HEK293T (cell line): Measurements from ENCODE around the gene COG3.

Experiments used
- CTCF ChIA-PET: fragments of 350-600 bp; formaldehyde crosslinking; extraction: SDS; loops from one replicate; lab custom pipeline; 2021; ENCODE audit warnings: antibody characterized with exemption, inconsistent platforms; lab: Yijun Ruan, JAX
- POLR2A ChIA-PET: fragments of 350-600 bp; formaldehyde crosslinking; extraction: SDS; loops from one replicate; lab custom pipeline; 2020; ENCODE audit warnings: antibody characterized with exemption, inconsistent platforms; lab: Yijun Ruan, JAX
- DNase-seq: peaks from one replicate; pipeline ENCODE4 v3.0.0; 2012; ENCODE audit warnings: mixed read lengths; ENCODE audit errors: extremely low spot score
- ARNT ChIP-seq: fragments of 450-650 bp; IDR thresholded peaks from 2 replicates; pipeline ENCODE4 v1.6.1; 2017; ENCODE audit warnings: mild to moderate bottlenecking
- BHLHE40 ChIP-seq: fragments of 450-650 bp; IDR thresholded peaks from 2 replicates; pipeline ENCODE4 v1.6.1; 2016; ENCODE audit warnings: mild to moderate bottlenecking, moderate library complexity, borderline replicate concordance
- CTBP1 ChIP-seq: fragments of 450-650 bp; IDR thresholded peaks from 2 replicates; pipeline ENCODE4 v1.6.1; 2016; ENCODE audit warnings: borderline replicate concordance
- ELF4 ChIP-seq: fragments of 450-650 bp; IDR thresholded peaks from 2 replicates; pipeline ENCODE4 v1.6.1; 2017; ENCODE audit warnings: antibody characterized with exemption
- FOXA1 ChIP-seq: fragments of 450-650 bp; IDR thresholded peaks from 2 replicates; pipeline ENCODE4 v1.6.1; 2016; ENCODE audit warnings: mild to moderate bottlenecking
- FOXK2 ChIP-seq: fragments of 450-650 bp; IDR thresholded peaks from 2 replicates; pipeline ENCODE4 v1.6.1; 2016; ENCODE audit warnings: mild to moderate bottlenecking
- FOXM1 ChIP-seq: fragments of 450-650 bp; IDR thresholded peaks from 2 replicates; pipeline ENCODE4 v1.6.1; 2017; ENCODE audit warnings: mild to moderate bottlenecking, borderline replicate concordance
- HDGF ChIP-seq: fragments of 450-650 bp; IDR thresholded peaks from 2 replicates; pipeline ENCODE4 v1.6.1; 2017; ENCODE audit warnings: antibody characterized with exemption, borderline replicate concordance
- L3MBTL2 ChIP-seq: fragments of 450-650 bp; conservative IDR thresholded peaks from 2 replicates; pipeline ENCODE4 v1.6.1; 2016; ENCODE audit warnings: mild to moderate bottlenecking
- LEF1 ChIP-seq: fragments of 450-650 bp; IDR thresholded peaks from 2 replicates; pipeline ENCODE4 v1.6.1; 2017; ENCODE audit warnings: mild to moderate bottlenecking, borderline replicate concordance
- NFRKB ChIP-seq: fragments of 450-650 bp; IDR thresholded peaks from 2 replicates; pipeline ENCODE4 v1.6.1; 2016; ENCODE audit warnings: mild to moderate bottlenecking, moderate library complexity
- SP1 ChIP-seq: fragments of 450-650 bp; IDR thresholded peaks from 2 replicates; pipeline ENCODE4 v1.6.1; 2017
- SUZ12 ChIP-seq: fragments of 450-650 bp; IDR thresholded peaks from 2 replicates; pipeline ENCODE4 v1.6.1; 2016; ENCODE audit warnings: mild to moderate bottlenecking
- TARDBP ChIP-seq: fragments of 450-650 bp; IDR thresholded peaks from 2 replicates; pipeline ENCODE4 v1.6.1; 2016
- ZNF384 ChIP-seq: fragments of 450-650 bp; IDR thresholded peaks from 2 replicates; pipeline ENCODE4 v1.6.1; 2016
- TF ChIP-seq, protein P1 (sequence below): fragments of 450-650 bp; IDR thresholded peaks from 2 replicates; pipeline ENCODE4 v1.6.1; 2016

The COG3 gene

DNA sequence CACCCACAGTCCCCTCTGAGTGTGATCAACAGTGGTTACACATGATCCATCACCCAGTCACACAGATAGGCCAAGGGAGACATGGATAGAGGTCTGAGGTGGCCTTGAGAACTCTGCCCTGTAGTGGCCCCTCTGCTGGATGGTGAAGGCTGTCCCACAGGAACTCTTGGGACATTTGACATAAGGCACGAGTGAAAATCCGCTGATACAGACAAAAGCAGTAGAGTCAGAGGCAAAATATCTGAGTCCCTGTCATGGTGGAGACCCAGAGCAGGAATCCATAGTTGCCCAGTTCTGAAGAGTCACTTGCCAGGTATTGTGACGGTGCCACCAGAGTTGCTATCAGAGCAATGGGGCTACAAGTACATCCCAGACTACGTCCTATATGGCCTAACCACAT lies 27.8 kb upstream of the COG3 start:
- DNase-seq, result no peak
- ChIA-PET POLR2A (no interaction called here), CTCF (no interaction called here)
- TF ChIP-seq FOXK2 (no peak), HDGF (no peak), TARDBP (no peak), L3MBTL2 (no peak), SUZ12 (no peak), BHLHE40 (no peak), SP1 (no peak), FOXA1 (no peak)
- TF ChIP-seq, protein P1, sequence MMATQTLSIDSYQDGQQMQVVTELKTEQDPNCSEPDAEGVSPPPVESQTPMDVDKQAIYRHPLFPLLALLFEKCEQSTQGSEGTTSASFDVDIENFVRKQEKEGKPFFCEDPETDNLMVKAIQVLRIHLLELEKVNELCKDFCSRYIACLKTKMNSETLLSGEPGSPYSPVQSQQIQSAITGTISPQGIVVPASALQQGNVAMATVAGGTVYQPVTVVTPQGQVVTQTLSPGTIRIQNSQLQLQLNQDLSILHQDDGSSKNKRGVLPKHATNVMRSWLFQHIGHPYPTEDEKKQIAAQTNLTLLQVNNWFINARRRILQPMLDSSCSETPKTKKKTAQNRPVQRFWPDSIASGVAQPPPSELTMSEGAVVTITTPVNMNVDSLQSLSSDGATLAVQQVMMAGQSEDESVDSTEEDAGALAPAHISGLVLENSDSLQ, result no peak

DNA sequence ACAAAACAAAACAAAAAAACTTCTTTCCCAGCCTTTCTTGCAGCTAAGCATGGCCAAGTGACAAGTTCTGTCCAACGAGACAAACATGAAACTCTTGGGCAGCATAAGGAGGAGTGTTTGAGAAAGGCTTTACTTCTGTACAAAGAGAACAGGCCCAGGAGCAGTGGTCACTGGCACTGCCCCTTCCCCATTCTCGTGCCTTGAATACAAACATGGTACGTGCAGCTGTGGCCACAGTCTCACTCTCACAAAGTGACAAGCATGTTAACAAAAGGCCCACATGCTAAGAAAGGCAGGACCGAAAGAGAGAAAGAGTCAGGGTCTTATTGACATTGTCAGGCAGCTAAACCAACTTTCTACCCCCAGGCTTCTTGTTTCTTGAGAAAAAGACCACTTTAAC lies 26.8 kb upstream of the COG3 start:
- ChIA-PET POLR2A (no interaction called here), CTCF (interaction anchor here (0.6 kb wide), 1 partner anchor 349 kb away, joined by 5 read pairs; no protein-coding TSS in a partner anchor)
- no peak for DNase-seq
- TF ChIP-seq FOXA1, result no peak
- TF ChIP-seq SP1, result no peak
- TF ChIP-seq ARNT, result no peak
- TF ChIP-seq, protein P1, result no peak

DNA sequence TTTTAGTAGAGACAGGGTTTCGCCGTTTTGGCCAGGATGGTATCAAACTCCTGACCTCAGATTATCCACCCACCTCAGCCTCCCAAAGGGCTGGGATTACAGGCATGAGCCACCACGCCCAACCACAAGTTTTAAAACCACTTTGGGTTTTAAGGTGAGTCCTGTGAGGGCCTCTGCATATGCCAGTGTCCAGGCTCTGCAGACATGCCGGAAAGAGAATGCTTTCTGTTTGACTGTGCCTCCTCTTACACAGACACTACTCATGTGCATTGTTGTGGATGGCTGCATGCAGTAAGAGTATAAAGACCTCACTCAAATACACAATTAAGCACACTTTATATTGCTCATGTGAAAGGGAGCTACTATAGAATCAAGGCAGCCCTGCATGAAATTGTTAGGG lies 25.7 kb upstream of the COG3 start:
- no peak for TF ChIP-seq BHLHE40
- no peak for TF ChIP-seq FOXM1
- no peak for TF ChIP-seq SUZ12
- TF ChIP-seq, protein P1, result no peak
- no peak for TF ChIP-seq ELF4
- no peak for TF ChIP-seq ARNT
- no peak for TF ChIP-seq L3MBTL2
- no peak for TF ChIP-seq CTBP1
- DNase-seq, result no peak
- CTCF ChIA-PET, result no interaction called here
- POLR2A ChIA-PET, result interaction anchor here (0.6 kb wide), 1 partner anchor 26 kb away, joined by 3 read pairs; the partner anchor contains the start of gene COG3

DNA sequence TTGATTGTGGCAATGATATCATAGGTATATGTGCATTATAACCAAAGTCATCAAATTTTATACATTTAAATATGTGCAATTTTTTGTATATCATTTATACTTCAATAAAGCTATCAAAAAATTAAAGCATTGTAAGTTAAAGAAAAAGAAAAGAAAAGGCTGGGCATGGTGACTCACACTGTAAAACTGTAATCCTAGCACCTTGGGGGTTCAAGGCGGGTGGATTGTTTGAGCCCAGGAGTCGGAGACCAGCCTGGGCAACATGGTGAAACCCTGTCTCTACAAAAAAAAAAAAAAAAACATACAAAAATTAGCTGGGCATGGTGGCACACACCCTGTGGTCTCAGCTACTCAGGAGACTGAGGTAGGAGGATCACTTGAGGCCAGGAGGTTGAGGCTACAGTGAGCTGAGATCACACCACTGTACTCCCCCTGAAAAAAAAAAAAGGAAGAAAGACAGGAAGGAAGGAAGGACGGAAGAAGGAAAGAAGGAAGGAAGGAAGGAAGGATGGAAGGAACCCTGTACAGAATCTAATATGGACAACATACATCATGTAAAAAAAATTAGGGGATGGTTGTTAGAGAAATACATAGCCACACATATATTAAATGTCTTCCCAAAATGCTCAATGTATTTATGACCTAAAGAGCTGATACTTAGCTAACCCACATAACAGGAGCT lies 24.8 kb upstream of the COG3 start:
- no peak for DNase-seq
- CTCF ChIA-PET, result interaction anchor here (0.7 kb wide), 1 partner anchor 53 kb away, joined by 5 read pairs; no protein-coding TSS in a partner anchor
- POLR2A ChIA-PET, result interaction anchor here (0.6 kb wide), 1 partner anchor 25 kb away, joined by 3 read pairs; the partner anchor contains the start of gene COG3
- no peak for TF ChIP-seq FOXA1
- no peak for TF ChIP-seq ARNT
- no peak for TF ChIP-seq HDGF
- no peak for TF ChIP-seq SUZ12
- TF ChIP-seq FOXM1, result no peak
- TF ChIP-seq ELF4, result no peak
- no peak for TF ChIP-seq NFRKB
- TF ChIP-seq FOXK2, result no peak
- no peak for TF ChIP-seq CTBP1
- TF ChIP-seq BHLHE40, result no peak
- no peak for TF ChIP-seq SP1
- no peak for TF ChIP-seq L3MBTL2
- no peak for TF ChIP-seq TARDBP
- no peak for TF ChIP-seq LEF1
- TF ChIP-seq ZNF384, result no peak
- TF ChIP-seq, protein P1, result no peak

DNA sequence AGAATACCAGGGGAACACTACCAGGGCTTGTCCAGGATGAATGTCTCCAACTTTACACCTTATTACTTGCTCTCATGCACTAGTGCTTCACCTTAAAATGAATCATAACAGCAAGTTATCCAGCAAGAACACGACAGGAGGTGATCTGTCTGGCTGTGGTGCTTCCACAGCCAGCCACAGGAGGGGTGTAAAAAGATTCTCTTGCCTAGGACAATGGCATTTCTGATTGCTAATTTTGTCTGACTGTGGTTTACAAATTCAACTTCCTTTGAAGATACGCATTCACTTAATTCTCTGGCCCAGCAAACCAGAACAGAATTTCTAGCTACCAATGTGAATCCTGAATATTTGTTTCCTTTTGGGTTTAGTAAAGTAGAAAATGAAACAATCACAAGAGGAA lies 23.1 kb upstream of the COG3 start:
- TF ChIP-seq SP1 (no peak), TARDBP (no peak), FOXK2 (no peak), ARNT (no peak), LEF1 (no peak), L3MBTL2 (no peak), HDGF (no peak), ZNF384 (no peak), BHLHE40 (no peak), NFRKB (no peak), ELF4 (no peak), SUZ12 (no peak), CTBP1 (no peak), FOXM1 (no peak), FOXA1 (no peak)
- TF ChIP-seq, protein P1, result no peak
- ChIA-PET POLR2A (no interaction called here), CTCF (no interaction called here)
- DNase-seq, result no peak
